WTC11 (cell line): ENCODE data around the gene RASGRP3. TPM values are rescaled to one million over a fixed set of nuclear protein-coding genes. Genes with fewer than 3 reads are reported as not detected.

Experiments
- ATAC-seq: fragments of 200-7000 bp; cut with Tn5 transposase; 2 replicates; pipeline ENCODE4 v1.10.0; 2021; ENCODE audit warnings: mild to moderate bottlenecking, moderate library complexity
- CTCF ChIA-PET: fragments of 300-600 bp; sonication (Branson Sonifier 250); formaldehyde crosslinking; loops from one replicate; lab custom pipeline; 2021; ENCODE audit warnings: antibody characterized with exemption; lab: Charles Lee
- POLR2A ChIA-PET: fragments of 350-600 bp; sonication (Branson Sonifier 250); formaldehyde crosslinking; loops from one replicate; lab custom pipeline; 2021; ENCODE audit warnings: antibody characterized with exemption; lab: Charles Lee
- DNase-seq: peaks from one replicate; pipeline ENCODE4 v3.0.0; 2021; ENCODE audit warnings: low spot score
- H3K27ac Mint-ChIP-seq: 2 replicates; pipeline ENCODE4 v1.8.0; 2021; ENCODE audit warnings: mixed read lengths
- H3K27me3 Mint-ChIP-seq: 2 replicates; pipeline ENCODE4 v1.8.0; 2021; ENCODE audit warnings: low read depth, mild to moderate bottlenecking, moderate library complexity, mixed read lengths
- H3K36me3 Mint-ChIP-seq: 2 replicates; pipeline ENCODE4 v1.8.0; 2021; ENCODE audit warnings: mixed read lengths
- H3K4me1 Mint-ChIP-seq: 2 replicates; pipeline ENCODE4 v1.8.0; 2022; ENCODE audit warnings: mixed read lengths
- H3K4me3 Mint-ChIP-seq: 2 replicates; pipeline ENCODE4 v1.8.0; 2021; ENCODE audit warnings: mild to moderate bottlenecking, moderate library complexity, mixed read lengths
- H3K9me3 Mint-ChIP-seq: 2 replicates; pipeline ENCODE4 v1.8.0; 2021; ENCODE audit warnings: mixed read lengths
- AR ChIP-seq: fragments of 250-450 bp; sonication (Bioruptor Pico); IDR thresholded peaks from 2 replicates; pipeline ENCODE4 v1.9.0; 2021; ENCODE audit warnings: mild to moderate bottlenecking
- CREM ChIP-seq: sonication (generic); formaldehyde crosslinking; IDR thresholded peaks from 2 replicates; pipeline ENCODE4 v1.8.1; 2022; ENCODE audit warnings: mild to moderate bottlenecking, missing genetic modification reagents, moderate library complexity
- ELF4 ChIP-seq: sonication (generic); formaldehyde crosslinking; IDR thresholded peaks from 2 replicates; pipeline ENCODE4 v1.8.1; 2022; ENCODE audit warnings: low read depth, mild to moderate bottlenecking, moderate library complexity, missing genetic modification reagents
- ESRRA ChIP-seq: sonication (generic); formaldehyde crosslinking; IDR thresholded peaks from 2 replicates; pipeline ENCODE4 v1.8.1; 2022; ENCODE audit warnings: mild to moderate bottlenecking, missing genetic modification reagents, borderline replicate concordance
- ETV6 ChIP-seq: sonication (generic); formaldehyde crosslinking; IDR thresholded peaks from 2 replicates; pipeline ENCODE4 v1.8.1; 2022; ENCODE audit warnings: mild to moderate bottlenecking, missing genetic modification reagents
- FOXP1 ChIP-seq: sonication (generic); formaldehyde crosslinking; IDR thresholded peaks from 2 replicates; pipeline ENCODE4 v1.8.0; 2022; ENCODE audit warnings: missing genetic modification reagents, mild to moderate bottlenecking, moderate library complexity, borderline replicate concordance
- HMGXB4 ChIP-seq: sonication (generic); formaldehyde crosslinking; IDR thresholded peaks from 2 replicates; pipeline ENCODE4 v1.8.1; 2023; ENCODE audit warnings: mild to moderate bottlenecking, moderate library complexity, missing genetic modification reagents
- JAZF1 ChIP-seq: fragments of 250-450 bp; sonication (Bioruptor Pico); IDR thresholded peaks from 2 replicates; pipeline ENCODE4 v1.9.0; 2021; ENCODE audit warnings: moderate library complexity, mild to moderate bottlenecking, inconsistent platforms
- KAT7 ChIP-seq: sonication (generic); formaldehyde crosslinking; IDR thresholded peaks from 2 replicates; pipeline ENCODE4 v1.8.1; 2023; ENCODE audit warnings: missing genetic modification reagents, mild to moderate bottlenecking, borderline replicate concordance
- MAX ChIP-seq: sonication (generic); formaldehyde crosslinking; IDR thresholded peaks from 2 replicates; pipeline ENCODE4 v1.8.0; 2022; ENCODE audit warnings: mild to moderate bottlenecking, missing genetic modification reagents
- MYBL2 ChIP-seq: sonication (generic); formaldehyde crosslinking; IDR thresholded peaks from 2 replicates; pipeline ENCODE4 v1.8.1; 2023; ENCODE audit warnings: mild to moderate bottlenecking, moderate library complexity, missing genetic modification reagents
- NFATC4 ChIP-seq: fragments of 250-450 bp; sonication (Bioruptor Pico); IDR thresholded peaks from 2 replicates; pipeline ENCODE4 v1.9.0; 2021; ENCODE audit warnings: mild to moderate bottlenecking
- NR3C1 ChIP-seq: sonication (generic); formaldehyde crosslinking; conservative IDR thresholded peaks from 2 replicates; pipeline ENCODE4 v1.8.1; 2023; ENCODE audit warnings: low read depth, mild to moderate bottlenecking, missing genetic modification reagents
- PREB ChIP-seq: sonication (generic); formaldehyde crosslinking; IDR thresholded peaks from 2 replicates; pipeline ENCODE4 v1.8.1; 2022; ENCODE audit warnings: mild to moderate bottlenecking, missing genetic modification reagents, moderate library complexity, borderline replicate concordance
- PRRX2 ChIP-seq: fragments of 250-450 bp; sonication (Bioruptor Pico); IDR thresholded peaks from 2 replicates; pipeline ENCODE4 v1.8.0; 2021; ENCODE audit warnings: mild to moderate bottlenecking
- RORB ChIP-seq: fragments of 250-450 bp; sonication (Bioruptor Pico); IDR thresholded peaks from 2 replicates; pipeline ENCODE4 v1.9.0; 2021; ENCODE audit warnings: mild to moderate bottlenecking
- SMAD3 ChIP-seq: sonication (generic); formaldehyde crosslinking; IDR thresholded peaks from 2 replicates; pipeline ENCODE4 v1.8.0; 2022; ENCODE audit warnings: missing genetic modification reagents, mild to moderate bottlenecking, borderline replicate concordance
- SP1 ChIP-seq: sonication (generic); formaldehyde crosslinking; conservative IDR thresholded peaks from 2 replicates; pipeline ENCODE4 v1.8.1; 2022; ENCODE audit warnings: missing genetic modification reagents
- TCF7 ChIP-seq: sonication (generic); formaldehyde crosslinking; IDR thresholded peaks from 2 replicates; pipeline ENCODE4 v1.8.0; 2022; ENCODE audit warnings: mild to moderate bottlenecking, low read depth, missing genetic modification reagents, moderate library complexity
- TEAD4 ChIP-seq: sonication (generic); formaldehyde crosslinking; IDR thresholded peaks from 2 replicates; pipeline ENCODE4 v1.8.0; 2022; ENCODE audit warnings: mild to moderate bottlenecking, missing genetic modification reagents
- TP53 ChIP-seq: sonication (generic); formaldehyde crosslinking; IDR thresholded peaks from 2 replicates; pipeline ENCODE4 v1.8.1; 2023; ENCODE audit warnings: mild to moderate bottlenecking, missing genetic modification reagents
- USF2 ChIP-seq: sonication (generic); formaldehyde crosslinking; IDR thresholded peaks from 2 replicates; pipeline ENCODE4 v1.8.1; 2023; ENCODE audit warnings: mild to moderate bottlenecking, missing genetic modification reagents, moderate library complexity
- ZBTB43 ChIP-seq: sonication (generic); formaldehyde crosslinking; IDR thresholded peaks from 2 replicates; pipeline ENCODE4 v1.8.1; 2023; ENCODE audit warnings: mild to moderate bottlenecking, missing genetic modification reagents
- ZNF416 ChIP-seq: fragments of 250-450 bp; sonication (Bioruptor Pico); IDR thresholded peaks from 2 replicates; pipeline ENCODE4 v1.9.0; 2021; ENCODE audit warnings: mild to moderate bottlenecking, inconsistent platforms
- total RNA-seq: library from RNA; stranded (reverse); gene quantifications from 3 replicates; pipeline ENCODE4 v1.2.3, GENCODE V29; 2021

Gene RASGRP3
- total RNA-seq, 1 experiment from 2014 or later = 0.11 TPM

- H3K4me1 Mint-ChIP-seq = peaks cover 6% of the 10 kb centered on the region
- H3K27me3 Mint-ChIP-seq = no peaks in the 10 kb centered on the region
- ATAC-seq (no peak), DNase-seq (no peak)
- H3K4me3 Mint-ChIP-seq = no peak overlapping the region
- POLR2A ChIA-PET = no interaction called here
- CTCF ChIA-PET = no interaction called here
- 0 out of 2 replicates have a peak, but pooled peaks cover 5% of the 10 kb centered on the region for H3K9me3 Mint-ChIP-seq
- H3K27ac Mint-ChIP-seq = no peak overlapping the region
- no peaks in the 10 kb centered on the region for H3K36me3 Mint-ChIP-seq
- TF ChIP-seq ZNF416 (CRISPR knock-in tag) (no peak), TEAD4 (CRISPR knock-in tag) (no peak), RORB (CRISPR knock-in tag) (no peak), ESRRA (CRISPR knock-in tag) (no peak), PRRX2 (CRISPR knock-in tag) (no peak)
Measured at GRCh38 chr2:33509908-33510585, 33.6 kb downstream of the RASGRP3 start.

GRCh38 chr2:33510586-33510968, 34.1 kb downstream of the RASGRP3 start:
- DNase-seq = no peak
- H3K4me3 Mint-ChIP-seq = no peak overlapping the region
- H3K27ac Mint-ChIP-seq = no peak overlapping the region
- ATAC-seq = no peak
- H3K9me3 Mint-ChIP-seq = 0 out of 2 replicates have a peak, but pooled peaks cover 5% of the 10 kb centered on the region
- H3K36me3 Mint-ChIP-seq = no peaks in the 10 kb centered on the region
- no peaks in the 10 kb centered on the region for H3K27me3 Mint-ChIP-seq
- peaks cover 6% of the 10 kb centered on the region for H3K4me1 Mint-ChIP-seq
- POLR2A ChIA-PET = no interaction called here
- no peak for TF ChIP-seq TEAD4 (CRISPR knock-in tag)
- TF ChIP-seq JAZF1 (CRISPR knock-in tag) = no peak
- no peak for TF ChIP-seq USF2
- TF ChIP-seq NFATC4 = no peak
- TF ChIP-seq SMAD3 = no peak
- no peak for TF ChIP-seq TP53
- no peak for TF ChIP-seq ELF4
- no peak for TF ChIP-seq ETV6 (CRISPR knock-in tag)
- no peak for TF ChIP-seq SP1 (CRISPR knock-in tag)
- TF ChIP-seq FOXP1 (CRISPR knock-in tag) = no peak
- no peak for TF ChIP-seq MAX
- TF ChIP-seq, all 79 proteins: peak for 0
- CTCF ChIA-PET = no interaction called here

GRCh38 chr2:33511141-33511540, 34.7 kb downstream of the RASGRP3 start:
- H3K9me3 Mint-ChIP-seq = 0 out of 2 replicates have a peak, but pooled peaks cover 5% of the 10 kb centered on the region
- H3K4me3 Mint-ChIP-seq = no peak overlapping the region
- H3K27ac Mint-ChIP-seq = no peak overlapping the region
- no peaks in the 10 kb centered on the region for H3K36me3 Mint-ChIP-seq
- CTCF ChIA-PET = no interaction called here
- ATAC-seq (no peak), DNase-seq (no peak)
- peaks cover 6% of the 10 kb centered on the region for H3K4me1 Mint-ChIP-seq
- H3K27me3 Mint-ChIP-seq = no peaks in the 10 kb centered on the region
- POLR2A ChIA-PET = no interaction called here
- no peak for TF ChIP-seq HMGXB4
- TF ChIP-seq TCF7 (CRISPR knock-in tag) = no peak
- TF ChIP-seq KAT7 = no peak
- no peak for TF ChIP-seq ZBTB43 (CRISPR knock-in tag)
- TF ChIP-seq AR = no peak
- TF ChIP-seq CREM (CRISPR knock-in tag) = no peak
- TF ChIP-seq ETV6 (CRISPR knock-in tag) = no peak
- TF ChIP-seq NR3C1 (CRISPR knock-in tag) = no peak
- TF ChIP-seq ELF4 = no peak
- TF ChIP-seq SMAD3 = no peak
- TF ChIP-seq PREB (CRISPR knock-in tag) = no peak
- TF ChIP-seq USF2 = no peak
- no peak for TF ChIP-seq ZNF416 (CRISPR knock-in tag)
- no peak for TF ChIP-seq MYBL2 (CRISPR knock-in tag)
